ENCODE results near the gene RNPEPL1.

DNA sequence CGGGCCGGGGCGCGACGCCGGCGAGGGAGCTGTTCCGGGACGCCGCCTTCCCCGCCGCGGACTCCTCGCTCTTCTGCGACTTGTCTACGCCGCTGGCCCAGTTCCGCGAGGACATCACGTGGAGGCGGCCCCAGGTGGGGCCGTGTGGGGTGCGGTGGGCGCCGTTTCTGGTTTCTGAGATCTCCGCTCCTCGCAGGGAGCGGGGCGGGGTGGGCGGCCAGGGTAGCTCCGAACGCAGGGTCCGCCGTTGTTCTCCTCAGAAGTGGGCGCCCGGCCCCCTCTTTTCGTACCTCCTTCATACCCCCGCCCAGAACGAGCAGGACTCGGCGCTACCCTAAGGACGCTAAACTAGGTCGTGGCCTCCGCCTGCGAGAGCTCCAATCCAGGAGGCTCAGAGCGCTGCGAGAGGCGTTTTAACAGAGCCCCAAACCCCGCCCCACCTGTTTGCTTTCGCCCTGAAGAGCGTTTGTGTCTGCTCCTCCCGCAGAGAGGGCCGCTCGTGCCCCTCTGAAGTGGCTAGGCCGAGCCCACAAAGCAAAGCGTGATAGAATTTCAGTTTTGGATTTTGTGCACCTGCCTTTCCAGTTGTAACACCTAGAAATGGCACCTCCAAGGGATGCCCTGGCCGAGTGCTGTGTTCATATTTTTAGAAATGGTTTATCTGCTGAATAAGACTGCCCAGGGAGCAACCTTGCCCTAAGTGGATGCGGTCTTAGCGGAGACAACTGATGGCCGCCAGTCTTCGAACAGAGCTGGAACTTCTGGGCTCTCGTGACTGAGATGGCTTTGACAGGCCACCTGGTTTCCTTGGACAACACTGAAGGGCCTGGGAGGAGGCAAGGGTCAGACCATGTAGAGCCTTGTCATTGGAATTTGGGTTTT is 18.9 kb downstream of the RNPEPL1 start:
- TF ChIP-seq POLR2AphosphoS5 (IDR thresholded peaks at IDR 0.05; ENCODE audit: low read depth, low read length) (no peak), POLR2A (IDR thresholded peaks at IDR 0.05; ENCODE audit: low read depth, low read length) (no peak), SPI1 (IDR thresholded peaks at IDR 0.05; ENCODE audit: low read depth, low read length) (no peak)
